Measurements from ENCODE around the gene TOMM40. TPM values are rescaled to one million over a fixed set of nuclear protein-coding genes. Genes with fewer than 3 reads are reported as not detected.

The TOMM40 gene
- total and polyA plus RNA-seq, 2 of the 13 experiments (the other 11 are each of a cell fraction or from before 2014, with no cell fraction given), result 72.0 to 110 TPM

GRCh38 chr19:44847144-44848035 lies 43.7 kb upstream of the TOMM40 start (continued):
- TF ChIP-seq TRIM22 (IDR thresholded peaks at IDR 0.05) (no peak), KIAA2018 (CRISPR knock-in tag; IDR thresholded peaks at IDR 0.05; ENCODE audit: borderline replicate concordance) (no peak), ZNF580 (CRISPR knock-in tag; IDR thresholded peaks at IDR 0.05; ENCODE audit: borderline replicate concordance, low read depth) (no peak; the same call in 1 of the 2 replicates), MXD3 (CRISPR knock-in tag; IDR thresholded peaks at IDR 0.05) (peak; percentile 50; the same call in 1 of the 2 replicates), PREB (CRISPR knock-in tag; IDR thresholded peaks at IDR 0.05) (no peak), KDM2A (CRISPR knock-in tag; IDR thresholded peaks at IDR 0.05; ENCODE audit: borderline replicate concordance, low read depth) (0 out of 2 replicates have a peak, but pooled peaks have one; percentile 16), ZSCAN22 (CRISPR knock-in tag; IDR thresholded peaks at IDR 0.05) (no peak), ZBTB1 (CRISPR knock-in tag; IDR thresholded peaks at IDR 0.05; ENCODE audit: borderline replicate concordance) (no peak), KDM5A (IDR thresholded peaks at IDR 0.05; ENCODE audit: borderline replicate concordance, low read length) (peak; percentile 28; the same call in 1 of the 2 replicates), HNRNPLL (IDR thresholded peaks at IDR 0.05; ENCODE audit: low read depth, low read length, poor library complexity, severe bottlenecking) (peak; percentile 24), KMT2B (CRISPR knock-in tag; IDR thresholded peaks at IDR 0.05) (no peak), AGO2 (optimal IDR thresholded peaks at IDR 0.05; ENCODE audit: low read depth, low read length) (no peak), TCF7 (IDR thresholded peaks at IDR 0.05; ENCODE audit: low read depth) (no peak), KLF9 (CRISPR knock-in tag; IDR thresholded peaks at IDR 0.05; ENCODE audit: low read depth) (no peak), ZNF772 (CRISPR knock-in tag; IDR thresholded peaks at IDR 0.05) (0 out of 2 replicates have a peak, but pooled peaks have one; percentile 30)

Measured in HepG2 (cell line).